ENCODE measurements around the gene GRAMD1B.

Gene GRAMD1B

DNA sequence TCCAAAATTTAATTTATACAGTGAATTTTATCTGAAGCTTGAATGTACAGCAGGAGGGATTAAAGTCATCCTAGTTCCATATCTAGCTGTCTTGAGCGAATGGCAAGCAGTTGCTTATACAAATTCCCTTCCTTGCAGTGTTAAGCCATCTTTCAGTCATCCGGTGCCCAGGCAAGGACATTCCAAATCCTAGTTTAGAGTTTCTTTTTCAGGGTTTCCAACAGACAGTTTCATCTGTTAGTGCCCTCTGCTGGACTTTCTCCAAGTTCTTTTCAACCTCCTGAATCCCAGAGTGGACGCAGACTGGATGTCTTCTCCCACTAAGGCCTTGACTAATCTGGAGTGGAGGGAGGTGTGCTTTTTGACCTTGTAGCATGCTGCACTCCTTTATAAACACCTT lies 45.4 kb downstream of the GRAMD1B start:
- peak; percentile 79 for DNase-seq (ENCODE audit: low read depth)

DNA sequence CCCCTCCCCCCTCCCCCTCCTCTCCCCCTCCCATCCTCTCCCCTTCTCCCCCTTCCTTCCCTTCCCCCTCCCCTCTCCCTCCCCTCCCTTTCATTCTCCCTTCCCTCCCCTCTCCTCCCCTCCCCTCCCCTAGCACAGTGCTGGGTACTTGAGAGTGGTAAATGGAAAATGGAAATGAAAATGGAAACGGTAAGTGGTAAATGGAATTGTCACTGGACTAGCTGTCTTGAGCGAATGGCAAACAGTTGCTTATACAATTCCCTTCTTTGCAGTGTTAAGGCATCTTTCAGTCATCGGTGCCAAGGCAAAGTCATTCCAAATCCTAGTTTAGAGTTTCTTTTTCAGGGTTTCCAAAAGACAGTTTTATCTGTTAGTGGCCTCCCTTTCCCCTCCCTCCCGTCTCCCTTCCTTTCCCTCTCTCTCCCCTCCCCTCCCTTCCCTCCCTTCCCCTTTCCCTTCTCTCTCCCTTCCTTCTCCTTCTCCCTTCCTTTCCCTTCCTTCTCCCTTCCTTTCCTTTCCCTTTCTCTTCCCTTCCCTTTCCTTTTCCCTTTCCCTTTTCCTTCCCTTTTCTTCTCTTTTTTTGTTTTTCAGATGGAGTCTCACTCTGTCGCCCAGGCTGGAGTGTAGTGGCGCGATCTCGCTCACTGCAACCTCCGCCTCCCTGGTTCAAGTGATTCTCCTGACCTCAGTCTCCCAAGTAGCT lies 47.3 kb downstream of the GRAMD1B start:
- DNase-seq (ENCODE audit: low read depth), result no peak

DNA sequence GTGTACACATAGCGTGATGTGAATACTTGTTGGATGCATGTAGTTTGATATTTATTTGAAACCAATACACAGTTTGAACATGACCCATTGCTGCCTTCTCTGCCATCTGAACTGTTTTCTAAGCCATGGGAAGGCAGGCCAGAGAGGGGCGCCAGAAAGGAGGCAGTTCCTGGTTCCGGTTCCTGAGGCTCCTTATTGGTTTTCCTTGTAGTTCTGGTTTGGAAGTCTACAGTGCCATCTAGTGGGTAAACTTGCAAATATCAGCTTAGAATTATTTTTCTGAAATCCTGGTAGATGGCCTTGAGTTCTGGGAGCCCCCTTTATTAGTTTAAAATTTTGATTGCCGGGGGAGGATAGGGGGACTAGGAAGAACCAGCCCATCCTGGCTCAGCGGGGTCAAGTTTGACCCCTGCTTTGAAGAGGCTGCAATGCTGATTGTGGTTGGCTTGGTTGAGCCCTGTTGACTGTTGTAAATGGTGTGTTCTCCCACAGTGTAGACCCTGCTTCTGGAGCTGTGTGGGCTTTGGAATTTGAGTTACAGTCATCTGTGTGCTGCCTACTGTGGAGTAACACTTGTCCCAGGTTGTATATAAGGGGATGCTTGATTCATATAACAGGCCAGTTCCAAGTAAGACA lies 48.4 kb downstream of the GRAMD1B start:
- peak; percentile 85 for DNase-seq (ENCODE audit: low read depth)

DNA sequence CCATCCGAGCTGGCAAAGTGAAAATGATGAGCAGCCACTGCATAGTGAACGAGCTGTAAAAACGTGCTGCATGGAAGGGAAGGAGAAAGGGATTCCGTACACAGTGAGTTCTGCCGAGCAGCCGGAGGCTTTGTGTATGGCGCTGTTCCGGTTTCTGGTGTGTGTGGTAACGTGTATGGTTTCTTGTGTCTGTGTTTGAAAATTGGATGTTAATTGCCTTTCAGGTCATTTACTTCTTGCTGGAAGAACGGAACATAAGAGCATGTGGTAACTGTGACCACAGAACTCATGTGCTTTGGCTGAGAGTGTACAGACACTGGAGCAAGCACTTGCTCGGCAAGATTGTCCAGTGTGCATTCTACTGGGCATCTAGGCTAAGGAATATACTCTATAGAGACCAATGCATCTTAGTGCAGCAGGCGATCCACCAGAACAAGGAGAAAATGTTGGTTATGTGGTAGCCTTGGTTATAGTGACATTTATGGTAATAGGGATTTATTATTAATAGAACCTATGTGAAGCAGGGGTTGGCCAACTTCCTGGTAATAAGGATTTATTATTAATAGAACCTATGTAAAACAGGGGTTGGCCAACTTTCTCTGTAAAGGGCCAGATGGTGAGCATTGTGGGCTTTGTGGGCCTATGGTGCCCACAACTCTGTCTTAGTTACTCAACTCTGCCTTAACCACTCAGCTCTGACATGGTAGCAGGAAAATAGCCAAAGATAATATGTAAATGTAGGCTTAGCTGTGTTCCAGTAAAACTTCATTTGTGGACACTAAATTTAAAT lies 49.2 kb downstream of the GRAMD1B start:
- DNase-seq (ENCODE audit: low read depth), result no peak

- no peak for DNase-seq (ENCODE audit: low read depth)
Measured at GRCh38 chr11:123480290-123480815, 50.3 kb downstream of the GRAMD1B start.

DNA sequence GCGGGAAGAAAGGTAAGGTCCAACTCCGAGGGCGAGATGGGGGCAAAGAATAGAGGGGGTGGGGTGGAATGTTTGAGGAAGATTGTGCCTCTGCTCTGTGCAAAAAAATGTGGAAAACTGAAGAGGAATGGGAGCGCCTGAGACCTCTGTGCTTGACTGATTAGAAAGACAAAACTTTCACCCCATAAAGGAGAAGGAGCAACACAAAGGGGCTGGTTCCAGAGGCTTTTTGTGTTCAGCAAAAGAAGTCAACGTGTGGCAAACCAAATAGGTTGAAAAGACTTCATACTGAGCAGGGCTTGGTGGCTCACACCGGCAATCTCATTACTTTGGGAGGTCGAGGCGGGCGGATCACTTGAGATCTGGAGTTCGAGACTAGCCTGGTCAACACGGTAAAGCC lies 50.8 kb downstream of the GRAMD1B start:
- no peak for DNase-seq (ENCODE audit: low read depth)

- no peak for DNase-seq (ENCODE audit: low read depth)
Measured at GRCh38 chr11:123481640-123482039, 51.6 kb downstream of the GRAMD1B start.

- DNase-seq (ENCODE audit: low read depth), result no peak
Measured at GRCh38 chr11:123482218-123482617, 52.1 kb downstream of the GRAMD1B start.

GRCh38 chr11:123483058-123483457 lies 53.0 kb downstream of the GRAMD1B start:
- peak; percentile 32 for DNase-seq (ENCODE audit: low read depth)

DNA sequence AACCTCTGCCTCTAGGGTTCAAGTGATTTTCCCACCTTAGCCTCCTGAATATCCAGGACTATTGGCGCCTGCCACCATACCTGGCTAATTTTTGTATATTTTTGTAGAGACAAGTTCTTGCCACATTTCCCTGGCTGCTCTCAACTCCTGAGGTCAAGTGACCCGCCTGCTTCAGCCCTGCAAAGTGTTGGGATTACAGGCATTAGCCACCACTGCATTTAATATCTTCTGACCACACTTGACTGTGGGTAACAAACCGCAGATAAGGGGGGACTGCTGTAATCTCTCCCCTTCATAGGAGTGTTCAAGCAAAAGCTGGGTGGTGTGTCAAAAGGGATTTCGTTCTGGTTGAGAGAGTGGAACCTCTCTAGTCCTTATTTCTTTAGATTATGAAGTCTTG lies 53.4 kb downstream of the GRAMD1B start:
- DNase-seq (ENCODE audit: low read depth), result no peak

- no peak for DNase-seq (ENCODE audit: low read depth)
Measured at GRCh38 chr11:123484448-123484847, 54.4 kb downstream of the GRAMD1B start.

- no peak for DNase-seq (ENCODE audit: low read depth)
Measured at GRCh38 chr11:123487157-123487744, 57.2 kb downstream of the GRAMD1B start.

GRCh38 chr11:123490527-123490926 lies 60.5 kb downstream of the GRAMD1B start:
- DNase-seq (ENCODE audit: low read depth), result no peak

DNA sequence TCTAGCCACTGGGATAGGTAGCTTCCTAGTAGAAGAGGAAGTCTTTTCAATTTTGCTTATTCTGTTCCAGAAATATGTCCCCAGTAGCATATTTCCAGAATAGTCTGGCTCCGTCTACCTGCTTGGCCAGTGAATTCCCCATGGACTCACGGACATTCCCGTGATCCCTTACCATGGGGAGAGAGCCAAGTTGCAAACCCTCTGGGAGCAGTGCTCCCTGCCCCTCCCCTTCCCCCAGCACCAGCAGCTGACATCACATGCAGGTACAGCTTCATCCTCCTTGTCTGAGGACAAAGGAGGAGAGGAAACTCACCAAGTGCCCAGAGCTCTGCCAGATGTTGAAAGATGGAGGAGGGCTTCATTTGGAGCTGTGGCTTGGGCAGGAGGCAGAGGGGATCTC lies 61.2 kb downstream of the GRAMD1B start:
- no peak for DNase-seq (ENCODE audit: low read depth)

DNA sequence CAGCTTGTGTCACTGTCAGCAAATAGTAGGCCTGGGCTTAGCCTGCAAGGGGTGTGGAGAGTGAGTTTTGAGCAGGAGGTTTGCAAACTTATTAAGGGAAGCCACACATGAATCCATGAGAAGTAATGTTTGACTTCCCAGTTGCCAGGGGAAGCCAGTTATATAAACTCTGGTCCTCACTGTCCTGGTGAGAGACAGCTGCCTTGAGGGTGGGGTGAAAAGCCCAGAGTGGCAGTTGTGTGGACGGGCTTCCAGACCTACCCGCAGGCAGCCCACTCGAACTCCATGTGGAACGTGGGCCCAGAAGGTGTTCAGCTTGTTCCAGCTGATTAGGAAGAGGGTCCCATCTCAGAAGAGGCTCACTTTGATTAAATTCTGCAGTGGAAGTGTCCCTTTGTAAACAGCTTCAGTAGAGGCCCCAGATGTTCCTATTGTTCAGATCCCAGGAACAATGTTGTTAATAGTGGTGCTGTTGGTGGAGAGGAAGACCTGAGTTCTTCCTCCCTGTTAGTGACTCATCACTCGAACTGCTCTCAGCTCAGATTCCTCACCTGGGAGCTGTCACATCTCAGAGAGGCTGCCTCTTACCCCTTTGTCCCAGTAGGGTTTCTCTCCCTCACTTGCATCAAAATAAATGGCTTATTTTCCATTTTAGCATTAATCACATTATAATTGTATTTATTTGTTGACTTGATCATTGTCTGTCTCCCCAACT lies 63.4 kb downstream of the GRAMD1B start:
- DNase-seq (ENCODE audit: low read depth), result peak; percentile 22

- DNase-seq (ENCODE audit: low read depth), result peak; percentile 78
Measured at GRCh38 chr11:123494195-123495050, 64.4 kb downstream of the GRAMD1B start.

DNA sequence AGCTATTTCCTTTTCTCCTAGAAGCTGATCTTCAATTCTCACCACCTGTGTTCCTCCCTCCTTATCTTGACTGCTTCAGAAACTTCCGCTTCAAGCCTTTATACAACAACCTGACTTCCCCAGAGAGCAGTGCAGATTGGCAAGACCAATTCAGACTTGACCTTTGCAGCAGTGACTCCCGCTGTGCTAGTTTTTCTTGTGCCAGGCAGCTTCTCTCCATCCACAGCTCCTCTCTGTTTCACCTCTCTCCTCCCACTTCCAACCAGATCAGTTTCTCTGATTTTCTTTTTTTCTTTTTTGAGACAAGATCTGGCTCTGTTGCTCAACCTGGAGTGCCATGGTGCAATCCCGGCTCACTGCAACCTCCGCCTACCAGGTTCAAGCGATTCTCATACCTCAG lies 74.3 kb downstream of the GRAMD1B start:
- no peak for DNase-seq (ENCODE audit: low read depth)

- no peak for DNase-seq (ENCODE audit: low read depth)
Measured at GRCh38 chr11:123505546-123506299, 75.7 kb downstream of the GRAMD1B start.

DNA sequence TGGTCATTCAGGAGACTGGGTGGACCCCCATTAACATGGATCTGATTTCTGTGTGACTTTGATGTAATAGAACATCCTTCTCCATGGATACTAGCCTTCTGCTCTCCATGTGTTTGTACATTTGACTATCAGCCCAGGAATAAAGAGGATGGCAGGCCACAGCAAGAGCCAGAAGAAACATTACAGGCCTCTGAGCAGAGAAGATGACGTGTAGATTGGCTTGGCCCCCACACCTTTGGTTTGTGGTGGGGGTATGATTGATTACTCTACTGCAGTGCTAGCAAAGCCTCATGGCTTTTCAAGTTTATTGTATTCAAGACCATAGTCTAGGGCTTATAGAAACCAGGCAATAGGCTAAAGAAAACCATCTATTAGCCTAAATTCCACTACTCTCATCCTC lies 77.0 kb downstream of the GRAMD1B start:
- DNase-seq (ENCODE audit: low read depth), result no peak
